SK-N-SH treated with all-trans-retinoic acid at 6 μM for 48 hours (cell line): ENCODE data around the gene CNPY1.

Experiments used
- ATAC-seq: fragments of 200-7000 bp; cut with Tn5 transposase; 3 replicates; pipeline ENCODE4 v1.9.1; 2020; ENCODE audit warnings: mild to moderate bottlenecking, moderate library complexity
- ARNTL ChIP-seq: fragments of 450-650 bp; formaldehyde crosslinking; IDR thresholded peaks from 2 replicates; pipeline ENCODE4 v1.5.0; 2020; ENCODE audit warnings: low read depth, mild to moderate bottlenecking, moderate library complexity, borderline replicate concordance
- BACH2 ChIP-seq: fragments of 250-450 bp; sonication (Bioruptor Pico); IDR thresholded peaks from 2 replicates; pipeline ENCODE4 v1.9.0; 2021; ENCODE audit warnings: mild to moderate bottlenecking, borderline replicate concordance
- CSDC2 ChIP-seq: fragments of 250-450 bp; sonication (Bioruptor Pico); IDR thresholded peaks from 2 replicates; pipeline ENCODE4 v1.5.0; 2020; ENCODE audit warnings: mild to moderate bottlenecking, moderate library complexity
- ESRRG ChIP-seq: fragments of 250-450 bp; sonication (Bioruptor Pico); IDR thresholded peaks from 2 replicates; pipeline ENCODE4 v1.6.1; 2021; ENCODE audit warnings: mild to moderate bottlenecking
- GLIS3 ChIP-seq: fragments of 250-450 bp; sonication (Bioruptor Pico); IDR thresholded peaks from 2 replicates; pipeline ENCODE4 v1.5.0; 2020; ENCODE audit warnings: mild to moderate bottlenecking, moderate library complexity
- PPARA ChIP-seq: fragments of 250-450 bp; sonication (Bioruptor Pico); IDR thresholded peaks from 2 replicates; pipeline ENCODE4 v1.5.0; 2020; ENCODE audit warnings: mild to moderate bottlenecking, borderline replicate concordance
- RARB ChIP-seq: fragments of 250-450 bp; sonication (Bioruptor Pico); IDR thresholded peaks from 2 replicates; pipeline ENCODE4 v1.8.0; 2021; ENCODE audit warnings: mild to moderate bottlenecking, moderate library complexity
- SNAI2 ChIP-seq: fragments of 250-450 bp; sonication (Bioruptor Pico); IDR thresholded peaks from 2 replicates; pipeline ENCODE4 v1.5.0; 2020; ENCODE audit warnings: mild to moderate bottlenecking, moderate library complexity
- TCF4 ChIP-seq: fragments of 250-450 bp; sonication (Bioruptor Pico); IDR thresholded peaks from 2 replicates; pipeline ENCODE4 v1.8.0; 2021; ENCODE audit warnings: mild to moderate bottlenecking, moderate library complexity, borderline replicate concordance
- TOX ChIP-seq: fragments of 250-450 bp; sonication (Bioruptor Pico); IDR thresholded peaks from 2 replicates; pipeline ENCODE4 v1.8.0; 2021; ENCODE audit warnings: mild to moderate bottlenecking, moderate library complexity, borderline replicate concordance
- ZC3H10 ChIP-seq: fragments of 250-450 bp; sonication (Bioruptor Pico); IDR thresholded peaks from 2 replicates; pipeline ENCODE4 v1.5.1; 2021; ENCODE audit warnings: mild to moderate bottlenecking, moderate library complexity
- ZFP3 ChIP-seq: fragments of 250-450 bp; sonication (Bioruptor Pico); IDR thresholded peaks from 2 replicates; pipeline ENCODE4 v1.5.0; 2020; ENCODE audit warnings: mild to moderate bottlenecking, moderate library complexity
- ZFP30 ChIP-seq: fragments of 450-650 bp; formaldehyde crosslinking; IDR thresholded peaks from 2 replicates; pipeline ENCODE4 v1.5.0; 2022; ENCODE audit warnings: mild to moderate bottlenecking, moderate library complexity
- ZNF565 ChIP-seq: fragments of 450-650 bp; formaldehyde crosslinking; conservative IDR thresholded peaks from 2 replicates; pipeline ENCODE4 v1.5.0; 2020; ENCODE audit warnings: low read depth, mild to moderate bottlenecking, moderate library complexity
- ZNF70 ChIP-seq: fragments of 450-650 bp; formaldehyde crosslinking; IDR thresholded peaks from 2 replicates; pipeline ENCODE4 v1.5.0; 2020; ENCODE audit warnings: mild to moderate bottlenecking, moderate library complexity
- TF ChIP-seq, protein P1 (sequence below): fragments of 250-450 bp; sonication (Bioruptor Pico); IDR thresholded peaks from 2 replicates; pipeline ENCODE4 v1.5.1; 2021; ENCODE audit warnings: mild to moderate bottlenecking, moderate library complexity
- TF ChIP-seq, protein P2 (sequence below): fragments of 250-450 bp; sonication (Bioruptor Pico); IDR thresholded peaks from 2 replicates; pipeline ENCODE4 v1.5.0; 2020; ENCODE audit warnings: mild to moderate bottlenecking, moderate library complexity
- TF ChIP-seq, protein P3 (sequence below): fragments of 250-450 bp; sonication (Bioruptor Pico); IDR thresholded peaks from 2 replicates; pipeline ENCODE4 v1.8.0; 2021; ENCODE audit warnings: low read depth, mild to moderate bottlenecking, moderate library complexity, borderline replicate concordance
- TF ChIP-seq, protein P4 (sequence below): fragments of 250-450 bp; sonication (Bioruptor Pico); IDR thresholded peaks from 2 replicates; pipeline ENCODE4 v1.5.1; 2020; ENCODE audit warnings: low read depth, mild to moderate bottlenecking, moderate library complexity
- TF ChIP-seq, protein P5 (sequence below): fragments of 250-450 bp; sonication (Bioruptor Pico); IDR thresholded peaks from 2 replicates; pipeline ENCODE4 v1.8.0; 2020; ENCODE audit warnings: mild to moderate bottlenecking, moderate library complexity, borderline replicate concordance

CNPY1 gene

DNA sequence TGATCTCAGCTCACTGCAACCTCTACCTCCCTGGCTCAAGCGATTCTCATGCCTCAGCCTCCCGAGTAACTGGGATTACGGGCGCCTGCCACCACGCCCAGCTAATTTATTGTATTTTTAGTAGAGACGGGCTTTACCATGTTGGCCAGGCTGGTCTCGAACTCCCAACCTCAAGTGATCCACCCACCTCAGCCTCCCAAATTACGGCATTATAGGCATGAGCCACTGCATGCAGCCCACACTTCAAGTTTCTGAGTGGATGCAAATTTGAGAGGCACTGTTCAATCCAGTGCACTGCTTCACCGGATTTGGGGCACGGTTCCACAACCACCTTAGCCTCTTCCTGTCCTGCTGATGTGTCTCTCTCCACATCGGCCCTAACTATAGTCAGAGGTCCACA, 16.5 kb downstream of the CNPY1 start:
- TF ChIP-seq, protein P1, sequence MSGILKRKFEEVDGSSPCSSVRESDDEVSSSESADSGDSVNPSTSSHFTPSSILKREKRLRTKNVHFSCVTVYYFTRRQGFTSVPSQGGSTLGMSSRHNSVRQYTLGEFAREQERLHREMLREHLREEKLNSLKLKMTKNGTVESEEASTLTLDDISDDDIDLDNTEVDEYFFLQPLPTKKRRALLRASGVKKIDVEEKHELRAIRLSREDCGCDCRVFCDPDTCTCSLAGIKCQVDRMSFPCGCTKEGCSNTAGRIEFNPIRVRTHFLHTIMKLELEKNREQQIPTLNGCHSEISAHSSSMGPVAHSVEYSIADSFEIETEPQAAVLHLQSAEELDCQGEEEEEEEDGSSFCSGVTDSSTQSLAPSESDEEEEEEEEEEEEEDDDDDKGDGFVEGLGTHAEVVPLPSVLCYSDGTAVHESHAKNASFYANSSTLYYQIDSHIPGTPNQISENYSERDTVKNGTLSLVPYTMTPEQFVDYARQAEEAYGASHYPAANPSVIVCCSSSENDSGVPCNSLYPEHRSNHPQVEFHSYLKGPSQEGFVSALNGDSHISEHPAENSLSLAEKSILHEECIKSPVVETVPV, result no peak
- TF ChIP-seq, all 23 proteins: peak for 0
- ATAC-seq, result no peak

DNA sequence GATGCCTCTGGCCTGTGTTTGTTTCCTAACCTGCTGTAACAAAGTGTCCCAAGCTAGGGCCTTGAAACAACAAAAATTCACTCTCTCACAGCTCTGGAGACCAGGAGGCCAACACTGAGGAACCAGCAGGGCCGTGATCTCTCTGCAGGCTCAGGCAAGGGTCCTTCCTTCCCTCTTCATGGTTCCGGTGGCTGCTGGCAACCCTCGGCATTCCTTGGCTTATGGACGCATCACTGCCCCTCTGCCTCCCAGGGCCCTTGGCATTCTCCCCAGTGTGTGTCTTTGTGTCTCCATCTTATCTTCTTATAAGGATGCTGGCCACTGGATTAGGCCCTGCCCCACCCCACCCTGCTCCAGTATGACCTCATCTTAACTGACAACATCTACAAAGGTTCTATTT, 17.0 kb downstream of the CNPY1 start:
- TF ChIP-seq BACH2 (CRISPR knock-in tag) (no peak), ARNTL (no peak), RARB (CRISPR knock-in tag) (no peak), ZC3H10 (CRISPR knock-in tag) (no peak), TCF4 (CRISPR knock-in tag) (no peak)
- no peak for ATAC-seq

DNA sequence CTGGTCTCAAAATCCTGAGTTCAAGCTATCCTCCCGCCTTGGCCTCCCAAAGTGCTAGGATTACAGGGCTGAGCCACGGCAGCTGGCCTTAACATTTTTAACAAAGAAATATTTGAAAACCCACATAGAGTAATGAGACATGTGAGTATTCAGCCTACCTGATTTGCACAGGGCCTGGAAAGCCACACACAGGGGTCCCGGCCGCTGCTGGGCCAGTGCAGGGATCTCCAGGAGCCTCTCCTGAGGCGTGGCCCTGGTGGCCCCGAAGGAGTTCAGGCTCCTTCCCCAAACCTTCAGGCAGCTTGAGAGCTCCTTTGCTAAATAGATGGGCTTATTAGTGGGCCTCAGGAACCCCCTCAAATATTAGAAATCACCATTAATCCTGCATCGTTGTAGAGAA, 18.7 kb downstream of the CNPY1 start:
- TF ChIP-seq PPARA, result no peak
- TF ChIP-seq, protein P2, sequence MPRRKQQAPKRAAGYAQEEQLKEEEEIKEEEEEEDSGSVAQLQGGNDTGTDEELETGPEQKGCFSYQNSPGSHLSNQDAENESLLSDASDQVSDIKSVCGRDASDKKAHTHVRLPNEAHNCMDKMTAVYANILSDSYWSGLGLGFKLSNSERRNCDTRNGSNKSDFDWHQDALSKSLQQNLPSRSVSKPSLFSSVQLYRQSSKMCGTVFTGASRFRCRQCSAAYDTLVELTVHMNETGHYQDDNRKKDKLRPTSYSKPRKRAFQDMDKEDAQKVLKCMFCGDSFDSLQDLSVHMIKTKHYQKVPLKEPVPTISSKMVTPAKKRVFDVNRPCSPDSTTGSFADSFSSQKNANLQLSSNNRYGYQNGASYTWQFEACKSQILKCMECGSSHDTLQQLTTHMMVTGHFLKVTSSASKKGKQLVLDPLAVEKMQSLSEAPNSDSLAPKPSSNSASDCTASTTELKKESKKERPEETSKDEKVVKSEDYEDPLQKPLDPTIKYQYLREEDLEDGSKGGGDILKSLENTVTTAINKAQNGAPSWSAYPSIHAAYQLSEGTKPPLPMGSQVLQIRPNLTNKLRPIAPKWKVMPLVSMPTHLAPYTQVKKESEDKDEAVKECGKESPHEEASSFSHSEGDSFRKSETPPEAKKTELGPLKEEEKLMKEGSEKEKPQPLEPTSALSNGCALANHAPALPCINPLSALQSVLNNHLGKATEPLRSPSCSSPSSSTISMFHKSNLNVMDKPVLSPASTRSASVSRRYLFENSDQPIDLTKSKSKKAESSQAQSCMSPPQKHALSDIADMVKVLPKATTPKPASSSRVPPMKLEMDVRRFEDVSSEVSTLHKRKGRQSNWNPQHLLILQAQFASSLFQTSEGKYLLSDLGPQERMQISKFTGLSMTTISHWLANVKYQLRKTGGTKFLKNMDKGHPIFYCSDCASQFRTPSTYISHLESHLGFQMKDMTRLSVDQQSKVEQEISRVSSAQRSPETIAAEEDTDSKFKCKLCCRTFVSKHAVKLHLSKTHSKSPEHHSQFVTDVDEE, result no peak
- TF ChIP-seq SNAI2 (CRISPR knock-in tag), result no peak
- TF ChIP-seq ZFP3 (CRISPR knock-in tag), result no peak
- no peak for TF ChIP-seq TCF4 (CRISPR knock-in tag)
- TF ChIP-seq ZC3H10 (CRISPR knock-in tag), result no peak
- TF ChIP-seq, protein P3, sequence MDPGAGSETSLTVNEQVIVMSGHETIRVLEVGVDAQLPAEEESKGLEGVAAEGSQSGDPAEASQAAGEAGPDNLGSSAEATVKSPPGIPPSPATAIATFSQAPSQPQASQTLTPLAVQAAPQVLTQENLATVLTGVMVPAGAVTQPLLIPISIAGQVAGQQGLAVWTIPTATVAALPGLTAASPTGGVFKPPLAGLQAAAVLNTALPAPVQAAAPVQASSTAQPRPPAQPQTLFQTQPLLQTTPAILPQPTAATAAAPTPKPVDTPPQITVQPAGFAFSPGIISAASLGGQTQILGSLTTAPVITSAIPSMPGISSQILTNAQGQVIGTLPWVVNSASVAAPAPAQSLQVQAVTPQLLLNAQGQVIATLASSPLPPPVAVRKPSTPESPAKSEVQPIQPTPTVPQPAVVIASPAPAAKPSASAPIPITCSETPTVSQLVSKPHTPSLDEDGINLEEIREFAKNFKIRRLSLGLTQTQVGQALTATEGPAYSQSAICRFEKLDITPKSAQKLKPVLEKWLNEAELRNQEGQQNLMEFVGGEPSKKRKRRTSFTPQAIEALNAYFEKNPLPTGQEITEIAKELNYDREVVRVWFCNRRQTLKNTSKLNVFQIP (CRISPR knock-in tag), result no peak
- no peak for TF ChIP-seq GLIS3 (CRISPR knock-in tag)
- TF ChIP-seq CSDC2 (CRISPR knock-in tag), result no peak
- TF ChIP-seq, protein P4, sequence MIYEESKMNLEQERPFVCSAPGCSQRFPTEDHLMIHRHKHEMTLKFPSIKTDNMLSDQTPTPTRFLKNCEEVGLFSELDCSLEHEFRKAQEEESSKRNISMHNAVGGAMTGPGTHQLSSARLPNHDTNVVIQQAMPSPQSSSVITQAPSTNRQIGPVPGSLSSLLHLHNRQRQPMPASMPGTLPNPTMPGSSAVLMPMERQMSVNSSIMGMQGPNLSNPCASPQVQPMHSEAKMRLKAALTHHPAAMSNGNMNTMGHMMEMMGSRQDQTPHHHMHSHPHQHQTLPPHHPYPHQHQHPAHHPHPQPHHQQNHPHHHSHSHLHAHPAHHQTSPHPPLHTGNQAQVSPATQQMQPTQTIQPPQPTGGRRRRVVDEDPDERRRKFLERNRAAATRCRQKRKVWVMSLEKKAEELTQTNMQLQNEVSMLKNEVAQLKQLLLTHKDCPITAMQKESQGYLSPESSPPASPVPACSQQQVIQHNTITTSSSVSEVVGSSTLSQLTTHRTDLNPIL (CRISPR knock-in tag), result no peak
- no peak for TF ChIP-seq TOX (CRISPR knock-in tag)
- TF ChIP-seq ZFP30 (CRISPR knock-in tag), result no peak
- TF ChIP-seq ESRRG, result no peak
- TF ChIP-seq, protein P5, sequence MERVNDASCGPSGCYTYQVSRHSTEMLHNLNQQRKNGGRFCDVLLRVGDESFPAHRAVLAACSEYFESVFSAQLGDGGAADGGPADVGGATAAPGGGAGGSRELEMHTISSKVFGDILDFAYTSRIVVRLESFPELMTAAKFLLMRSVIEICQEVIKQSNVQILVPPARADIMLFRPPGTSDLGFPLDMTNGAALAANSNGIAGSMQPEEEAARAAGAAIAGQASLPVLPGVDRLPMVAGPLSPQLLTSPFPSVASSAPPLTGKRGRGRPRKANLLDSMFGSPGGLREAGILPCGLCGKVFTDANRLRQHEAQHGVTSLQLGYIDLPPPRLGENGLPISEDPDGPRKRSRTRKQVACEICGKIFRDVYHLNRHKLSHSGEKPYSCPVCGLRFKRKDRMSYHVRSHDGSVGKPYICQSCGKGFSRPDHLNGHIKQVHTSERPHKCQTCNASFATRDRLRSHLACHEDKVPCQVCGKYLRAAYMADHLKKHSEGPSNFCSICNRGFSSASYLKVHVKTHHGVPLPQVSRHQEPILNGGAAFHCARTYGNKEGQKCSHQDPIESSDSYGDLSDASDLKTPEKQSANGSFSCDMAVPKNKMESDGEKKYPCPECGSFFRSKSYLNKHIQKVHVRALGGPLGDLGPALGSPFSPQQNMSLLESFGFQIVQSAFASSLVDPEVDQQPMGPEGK (CRISPR knock-in tag), result no peak
- TF ChIP-seq RARB (CRISPR knock-in tag), result no peak
- no peak for TF ChIP-seq BACH2 (CRISPR knock-in tag)
- TF ChIP-seq ARNTL, result no peak
- ATAC-seq, result no peak

DNA sequence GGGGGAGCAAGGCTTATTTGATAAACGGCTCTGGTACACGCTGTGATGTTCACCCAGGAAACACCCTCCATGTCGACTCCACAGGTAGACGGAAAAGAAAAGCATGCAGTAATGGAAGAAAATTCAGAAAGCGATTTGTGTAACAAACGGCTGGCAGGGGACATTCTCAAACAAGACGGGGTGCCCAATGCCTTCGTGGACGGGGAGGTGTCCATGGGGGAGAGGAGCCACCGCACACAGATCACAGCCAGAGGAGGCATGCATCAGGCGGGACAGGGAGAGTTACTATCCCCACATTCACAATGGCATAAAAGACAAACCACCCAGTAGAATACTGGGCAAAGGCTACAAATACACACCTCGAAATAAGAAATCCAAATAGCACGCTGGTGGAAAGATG, 20.1 kb downstream of the CNPY1 start:
- no peak for TF ChIP-seq RARB (CRISPR knock-in tag)
- TF ChIP-seq ESRRG, result no peak
- TF ChIP-seq, protein P4 (CRISPR knock-in tag), result no peak
- no peak for TF ChIP-seq ZNF565 (CRISPR knock-in tag)
- no peak for TF ChIP-seq ZNF70 (CRISPR knock-in tag)
- no peak for TF ChIP-seq TOX (CRISPR knock-in tag)
- TF ChIP-seq, protein P5 (CRISPR knock-in tag), result no peak
- TF ChIP-seq, all 23 proteins: peak for 0
- no peak for ATAC-seq
